ENCODE results near the gene URB1.

URB1 gene

GRCh38 chr21:32316361-32317215 is 76.2 kb downstream of the URB1 start:
- TF ChIP-seq TAF1 (IDR thresholded peaks at IDR 0.05; ENCODE audit: borderline replicate concordance, insufficient read depth, low read length) (no peak), FOXP2 (optimal IDR thresholded peaks at IDR 0.05; ENCODE audit: borderline replicate concordance, extremely low read depth, extremely low read length, insufficient read depth) (no peak), SIN3A (IDR thresholded peaks at IDR 0.05; ENCODE audit: borderline replicate concordance, insufficient read depth, low read length) (no peak), REST (IDR thresholded peaks at IDR 0.05; ENCODE audit: insufficient read depth in 1 of 2, low read depth in 2 of 2, low read length in 2 of 2) (no peak), POLR2AphosphoS5 (IDR thresholded peaks at IDR 0.05; ENCODE audit: low read depth, low read length) (no peak)

GRCh38 chr21:32315511-32316281 is 77.1 kb downstream of the URB1 start:
- TF ChIP-seq SIN3A (IDR thresholded peaks at IDR 0.05; ENCODE audit: borderline replicate concordance, insufficient read depth, low read length) (no peak), TAF1 (IDR thresholded peaks at IDR 0.05; ENCODE audit: borderline replicate concordance, insufficient read depth, low read length) (no peak), POLR2AphosphoS5 (IDR thresholded peaks at IDR 0.05; ENCODE audit: low read depth, low read length) (no peak), FOXP2 (optimal IDR thresholded peaks at IDR 0.05; ENCODE audit: borderline replicate concordance, extremely low read depth, extremely low read length, insufficient read depth) (no peak), REST (IDR thresholded peaks at IDR 0.05; ENCODE audit: insufficient read depth in 1 of 2, low read depth in 2 of 2, low read length in 2 of 2) (no peak)

GRCh38 chr21:32314806-32315205 is 78.0 kb downstream of the URB1 start:
- TF ChIP-seq REST (IDR thresholded peaks at IDR 0.05; ENCODE audit: insufficient read depth in 1 of 2, low read depth in 2 of 2, low read length in 2 of 2) (no peak), SIN3A (IDR thresholded peaks at IDR 0.05; ENCODE audit: borderline replicate concordance, insufficient read depth, low read length) (no peak), FOXP2 (optimal IDR thresholded peaks at IDR 0.05; ENCODE audit: borderline replicate concordance, extremely low read depth, extremely low read length, insufficient read depth) (no peak), POLR2AphosphoS5 (IDR thresholded peaks at IDR 0.05; ENCODE audit: low read depth, low read length) (no peak), TAF1 (IDR thresholded peaks at IDR 0.05; ENCODE audit: borderline replicate concordance, insufficient read depth, low read length) (no peak)

- TF ChIP-seq POLR2AphosphoS5 (IDR thresholded peaks at IDR 0.05; ENCODE audit: low read depth, low read length) (no peak), SIN3A (IDR thresholded peaks at IDR 0.05; ENCODE audit: borderline replicate concordance, insufficient read depth, low read length) (no peak), REST (IDR thresholded peaks at IDR 0.05; ENCODE audit: insufficient read depth in 1 of 2, low read depth in 2 of 2, low read length in 2 of 2) (no peak), TAF1 (IDR thresholded peaks at IDR 0.05; ENCODE audit: borderline replicate concordance, insufficient read depth, low read length) (no peak), FOXP2 (optimal IDR thresholded peaks at IDR 0.05; ENCODE audit: borderline replicate concordance, extremely low read depth, extremely low read length, insufficient read depth) (no peak)
These were observed 79.8 kb downstream of the URB1 start for GRCh38 chr21:32312976-32313375.
